NCI-H2107 treated with DMSO at 0.1 percent for 48 hours (cell line): ENCODE measurements around the gene ZDHHC18.
A peak's percentile ranks its signal among the peaks of the same experiment; 100 is the strongest.
"Not testable (repeated sequence)": the region's sequence is repeated elsewhere in the genome, so short reads cannot be mapped to it uniquely, and the experiment has no call there.

Experiments used
- DNase-seq: peaks from one replicate; lab custom pipeline; 2025; ENCODE audit not compliant: unreplicated experiment; lab: John Stamatoyannopoulos, UW

The ZDHHC18 gene

DNA sequence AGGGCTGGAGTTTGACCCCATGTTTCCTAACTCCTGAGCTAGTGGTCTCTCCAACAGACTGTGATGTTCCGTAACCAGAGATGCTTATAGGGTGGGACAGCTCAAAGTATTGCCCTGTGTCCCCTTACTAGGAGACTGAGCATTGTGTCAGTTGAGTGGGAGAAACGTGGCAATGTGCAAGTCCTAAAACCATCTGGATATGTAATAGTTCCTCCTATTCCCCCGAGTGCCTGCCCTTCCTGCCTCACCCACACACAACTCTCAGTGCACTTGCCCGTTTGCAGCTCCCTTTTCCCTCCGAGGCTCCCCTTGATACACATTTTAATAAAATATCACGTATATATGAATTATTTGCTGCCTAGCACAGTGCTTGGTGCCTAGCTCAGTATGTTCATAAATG, 35.3 kb upstream of the ZDHHC18 start:
- DNase-seq = no peak

DNA sequence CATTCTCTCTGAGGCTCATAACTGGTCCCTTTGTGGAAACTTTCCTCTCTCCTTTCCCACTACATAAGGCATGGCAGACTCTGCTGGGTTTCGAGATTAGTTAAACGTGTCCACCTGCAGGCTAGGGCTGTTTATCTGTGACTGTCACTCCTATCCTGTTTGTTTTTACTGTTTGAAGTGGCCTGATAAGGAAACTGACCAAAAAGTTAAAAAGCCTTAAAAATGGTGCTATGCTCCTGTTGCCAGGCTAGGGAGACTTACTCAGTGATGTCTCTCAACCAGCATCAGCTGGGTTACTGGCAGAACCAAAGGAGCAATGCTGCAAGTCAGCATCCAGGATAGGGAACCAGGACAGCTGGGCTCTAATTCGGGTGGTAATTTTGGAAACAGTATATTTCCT, 34.9 kb upstream of the ZDHHC18 start:
- DNase-seq = no peak

DNA sequence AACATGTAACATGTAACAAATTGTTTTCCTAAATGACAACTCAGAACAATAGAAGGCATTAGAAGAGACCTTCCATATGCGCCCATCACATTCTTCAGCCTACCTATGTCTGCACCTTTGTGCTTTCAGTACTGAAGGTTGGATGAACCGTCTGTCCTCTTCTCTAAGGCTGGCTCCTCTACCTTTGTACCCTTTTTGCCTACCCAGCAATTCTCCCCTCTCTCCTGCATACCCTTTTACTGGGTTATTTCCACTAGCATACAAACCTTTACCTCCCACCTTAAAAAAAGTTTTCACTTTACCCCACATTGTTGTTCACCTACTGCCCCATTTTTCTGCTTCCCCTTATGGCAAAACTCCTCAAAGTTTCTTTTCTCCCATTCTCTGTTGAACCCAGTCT, 33.6 kb upstream of the ZDHHC18 start:
- no peak for DNase-seq

DNA sequence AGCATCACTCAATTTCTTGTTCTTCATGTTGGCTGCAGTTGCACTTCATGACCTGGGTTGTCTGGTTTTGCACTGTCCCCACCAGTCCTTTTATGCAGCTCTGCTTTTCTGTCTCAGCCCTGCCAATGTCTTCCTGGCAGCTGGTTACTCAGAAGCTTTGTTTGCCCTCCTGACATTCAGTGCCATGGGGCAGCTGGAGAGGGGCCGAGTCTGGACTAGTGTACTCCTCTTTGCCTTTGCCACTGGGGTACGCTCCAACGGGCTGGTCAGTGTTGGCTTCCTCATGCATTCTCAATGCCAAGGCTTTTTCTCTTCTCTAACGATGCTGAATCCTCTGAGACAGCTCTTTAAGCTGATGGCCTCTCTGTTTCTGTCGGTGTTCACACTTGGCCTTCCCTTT, 32.1 kb upstream of the ZDHHC18 start:
- no peak for DNase-seq

DNA sequence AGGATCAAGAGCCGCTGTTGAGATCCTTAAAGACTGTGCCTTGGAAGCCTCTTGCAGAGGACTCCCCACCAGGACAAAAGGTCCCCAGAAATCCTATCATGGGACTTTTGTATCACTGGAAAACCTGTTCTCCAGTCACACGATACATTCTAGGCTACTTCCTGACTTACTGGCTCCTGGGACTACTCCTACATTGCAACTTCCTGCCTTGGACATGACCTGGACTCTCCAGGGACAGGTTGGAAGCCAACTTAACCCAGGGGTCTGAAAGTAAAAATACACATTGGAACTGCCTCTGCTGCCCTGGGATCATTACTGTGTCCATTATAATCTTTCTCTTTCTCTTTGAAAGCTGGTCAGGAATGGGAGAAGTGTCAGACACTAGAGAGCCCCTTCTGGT, 28.9 kb upstream of the ZDHHC18 start:
- no peak for DNase-seq

DNA sequence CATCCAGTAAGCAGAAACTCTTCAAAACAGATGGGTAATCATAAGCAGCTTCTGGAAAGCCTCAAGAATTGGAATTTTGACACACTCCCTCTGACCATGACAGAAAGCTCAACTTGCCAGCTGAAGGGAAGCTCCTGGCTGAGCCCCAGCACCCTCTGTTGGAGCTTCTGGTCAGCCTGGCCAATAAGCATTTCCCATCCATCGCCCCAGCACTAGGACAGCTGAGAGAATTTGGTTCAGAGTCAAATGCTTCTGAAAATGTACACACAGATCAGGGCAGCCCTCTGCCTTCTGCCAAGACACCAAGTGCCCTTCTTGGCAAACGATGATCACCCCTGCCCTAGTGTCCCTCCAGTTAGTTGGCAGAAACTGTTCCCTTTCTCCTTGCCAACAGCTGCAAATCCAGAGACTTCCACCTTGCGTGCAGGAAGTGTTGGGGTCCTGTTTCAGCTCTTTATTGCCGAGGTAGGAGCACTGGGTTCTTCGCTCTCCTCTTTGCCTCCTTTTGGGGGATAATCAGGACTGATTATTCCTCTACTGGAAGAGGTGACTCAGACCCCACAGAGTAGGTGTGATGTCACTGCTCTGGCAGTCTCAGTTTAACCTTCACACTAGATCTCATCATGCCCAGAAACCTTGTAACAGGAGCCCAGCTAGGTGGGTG, 26.9 kb upstream of the ZDHHC18 start:
- peak; percentile 6 for DNase-seq

DNA sequence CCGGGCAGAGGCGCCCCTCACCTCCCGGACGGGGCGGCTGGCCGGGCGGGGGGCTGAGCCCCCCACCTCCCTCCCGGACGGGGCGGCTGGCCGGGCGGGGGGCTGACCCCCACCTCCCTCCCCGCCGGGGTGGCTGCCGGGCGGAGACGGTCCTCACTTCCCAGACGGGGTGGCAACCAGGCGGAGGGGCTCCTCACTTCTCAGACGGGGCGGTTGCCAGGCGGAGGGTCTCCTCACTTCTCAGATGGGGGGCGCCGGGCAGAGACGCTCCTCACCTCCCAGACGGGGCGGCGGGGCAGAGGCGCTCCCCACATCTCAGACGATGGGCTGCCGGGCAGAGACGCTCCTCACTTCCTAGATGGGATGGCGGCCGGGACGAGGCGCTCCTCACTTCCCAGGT, 22.6 kb upstream of the ZDHHC18 start:
- DNase-seq = not testable (repeated sequence)

DNA sequence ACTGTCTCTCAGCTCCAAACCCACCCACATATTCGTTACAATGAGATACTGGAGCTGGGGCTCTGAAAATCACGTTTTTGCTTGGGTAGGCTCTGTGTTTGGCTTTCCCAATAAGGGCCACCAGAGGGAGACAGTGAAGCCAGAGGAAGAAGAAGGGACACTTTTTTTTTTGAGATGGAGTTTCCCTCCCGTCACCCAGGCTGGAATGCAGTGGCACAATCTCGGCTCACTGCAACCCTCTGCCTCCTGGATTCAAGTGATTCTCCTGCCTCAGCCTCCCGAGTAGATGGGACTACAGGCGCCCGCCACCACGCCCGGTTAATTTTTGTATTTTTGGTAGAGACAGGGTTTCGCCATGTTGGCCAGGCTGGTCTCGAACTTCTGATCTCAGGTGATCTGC, 16.4 kb upstream of the ZDHHC18 start:
- peak; percentile 36 for DNase-seq

DNA sequence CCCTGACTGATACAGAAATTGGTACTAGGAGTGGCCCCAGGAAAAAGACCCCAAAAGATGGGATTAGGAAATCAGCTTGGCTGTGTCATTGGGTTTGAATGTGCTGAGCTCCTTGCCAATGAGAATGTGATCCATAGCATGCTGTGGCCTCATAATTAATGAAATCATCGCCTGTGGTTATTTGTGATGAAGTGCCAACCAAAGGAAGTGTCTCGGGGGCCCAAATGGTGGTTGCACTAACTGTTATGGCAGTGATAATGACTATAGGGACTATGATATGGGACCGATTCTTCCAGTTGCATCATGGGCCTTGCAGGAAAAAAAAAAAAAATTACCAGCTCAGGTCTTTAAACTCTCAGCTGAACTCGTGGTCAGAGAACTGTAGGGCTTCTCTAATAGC, 15.4 kb upstream of the ZDHHC18 start:
- DNase-seq = no peak

DNA sequence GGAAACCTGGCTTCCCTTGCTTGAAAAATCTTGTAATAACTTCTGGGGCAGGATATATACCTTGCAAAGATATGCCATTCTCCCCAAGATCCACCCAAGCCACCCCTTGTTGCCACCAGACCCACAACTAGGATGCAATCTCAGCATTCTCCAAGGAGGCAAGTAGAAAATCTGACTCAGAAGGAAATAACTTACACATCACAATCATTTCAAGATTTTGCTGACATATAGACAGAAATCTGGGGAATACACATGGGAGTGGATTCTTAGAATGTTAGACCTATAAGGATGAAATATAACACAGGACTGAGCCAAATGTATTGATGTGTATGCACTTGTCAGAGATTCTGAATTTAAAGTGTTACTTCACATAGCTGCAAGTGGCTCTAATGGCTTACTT, 14.8 kb upstream of the ZDHHC18 start:
- no peak for DNase-seq

DNA sequence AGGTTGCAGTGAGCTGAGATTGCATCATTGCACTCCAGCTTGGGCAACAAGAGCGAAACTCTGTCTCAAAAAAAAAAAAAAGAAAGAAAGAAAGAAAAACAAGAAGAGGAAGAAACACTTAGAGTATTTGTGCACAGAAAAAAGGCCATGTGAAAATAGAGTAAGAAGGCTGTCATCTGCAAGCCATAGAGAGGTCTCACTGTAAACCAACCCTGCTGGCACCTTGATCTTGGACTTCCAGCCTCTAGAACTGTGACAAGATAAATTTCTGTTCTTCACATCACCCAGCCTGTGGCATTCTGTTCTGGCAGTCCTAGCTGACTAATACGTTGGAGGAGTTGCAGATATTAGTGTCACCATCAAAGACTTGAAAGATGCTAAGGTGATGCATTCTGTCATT, 12.1 kb upstream of the ZDHHC18 start:
- DNase-seq = no peak

DNA sequence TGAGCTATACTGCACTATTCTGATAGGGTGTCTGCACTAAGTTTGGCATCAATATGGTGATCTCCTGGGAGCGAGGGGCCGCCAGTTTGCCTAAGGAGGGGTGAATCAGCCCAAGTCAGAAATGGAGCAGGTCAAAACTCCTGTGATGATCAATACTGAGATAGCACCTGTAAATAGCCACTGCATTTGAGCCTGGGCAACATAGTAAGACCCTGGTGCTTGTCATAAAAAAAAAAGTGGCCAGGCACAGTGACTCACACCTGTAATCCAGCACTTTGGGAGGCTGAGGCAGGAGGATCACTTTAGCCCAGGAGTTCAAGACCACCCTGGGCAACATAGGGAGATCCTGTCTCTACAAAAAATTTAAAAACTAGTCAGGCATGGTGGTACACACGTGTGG, 11.6 kb upstream of the ZDHHC18 start:
- DNase-seq = no peak

DNA sequence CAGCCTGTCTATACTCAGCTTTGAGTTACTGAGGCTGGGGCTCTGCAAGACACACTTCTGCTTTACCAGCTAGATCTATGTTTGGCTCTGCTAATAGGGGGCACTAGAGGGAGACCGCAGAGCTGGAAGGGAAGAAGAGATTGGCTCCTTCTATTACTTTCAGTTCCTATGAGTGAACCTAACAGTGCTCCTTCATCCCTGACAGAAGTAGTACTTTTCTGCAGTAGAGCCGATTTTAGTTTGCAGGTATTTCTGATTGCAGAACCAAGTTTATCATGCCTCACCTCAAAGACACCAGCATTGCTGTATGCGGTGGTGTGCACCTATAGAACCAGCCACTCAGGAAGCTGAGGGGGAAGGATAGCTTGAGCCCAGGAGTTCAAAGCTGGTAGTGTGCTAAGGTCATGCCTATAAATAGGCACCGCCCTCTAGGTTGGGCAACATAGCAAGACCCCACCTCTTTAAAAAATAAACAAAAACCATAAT, 5.7 kb upstream of the ZDHHC18 start:
- no peak for DNase-seq

DNA sequence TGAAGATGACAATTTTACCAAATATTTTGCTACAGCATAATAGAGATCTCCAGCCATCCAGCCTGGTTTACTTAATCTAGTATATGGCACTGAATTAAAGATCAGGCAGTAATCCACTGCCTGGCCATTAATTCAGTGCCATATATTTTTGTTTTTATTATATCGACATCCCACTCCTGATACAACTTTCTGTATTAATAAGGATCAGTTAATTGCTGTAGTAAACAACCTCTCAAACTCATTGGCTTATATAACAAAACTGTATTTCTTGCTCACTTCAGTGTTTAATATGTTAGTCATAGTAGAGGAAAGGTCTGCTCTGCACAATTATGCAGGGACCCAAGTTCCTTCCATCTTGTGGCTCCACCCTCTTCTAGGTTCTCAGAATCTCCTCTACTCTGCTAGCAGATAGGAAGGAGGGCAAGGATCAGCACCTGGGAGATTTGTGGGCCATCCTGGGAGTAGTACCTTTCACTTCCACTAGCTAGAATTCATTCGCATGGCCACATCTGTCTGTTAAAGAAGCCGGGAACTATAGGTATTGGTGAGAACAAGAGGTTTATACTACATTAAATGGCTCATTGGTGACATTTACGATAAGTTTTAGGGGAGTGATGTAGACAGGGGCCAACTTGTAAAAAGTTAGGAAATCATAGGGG, 3.6 kb upstream of the ZDHHC18 start:
- no peak for DNase-seq

DNA sequence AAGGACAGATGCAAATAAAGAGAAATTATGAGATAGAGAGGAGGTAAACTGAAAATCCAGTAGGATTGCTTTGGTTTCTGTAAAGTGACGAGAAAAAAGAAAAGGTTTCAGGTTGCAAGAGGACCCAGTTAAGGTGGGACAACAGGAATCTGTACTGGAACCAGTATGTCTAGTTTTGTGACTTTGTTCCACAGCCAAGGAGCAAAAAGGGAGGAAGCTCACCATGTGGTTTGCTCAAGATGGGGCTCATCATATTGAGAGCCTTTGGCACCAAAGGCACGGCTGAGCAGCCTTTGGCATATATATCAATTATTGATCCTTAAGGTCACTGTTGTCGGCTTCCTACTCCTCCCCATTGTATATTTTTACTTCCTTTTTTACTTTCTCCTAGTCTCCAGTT, 1.8 kb upstream of the ZDHHC18 start:
- DNase-seq = no peak

DNA sequence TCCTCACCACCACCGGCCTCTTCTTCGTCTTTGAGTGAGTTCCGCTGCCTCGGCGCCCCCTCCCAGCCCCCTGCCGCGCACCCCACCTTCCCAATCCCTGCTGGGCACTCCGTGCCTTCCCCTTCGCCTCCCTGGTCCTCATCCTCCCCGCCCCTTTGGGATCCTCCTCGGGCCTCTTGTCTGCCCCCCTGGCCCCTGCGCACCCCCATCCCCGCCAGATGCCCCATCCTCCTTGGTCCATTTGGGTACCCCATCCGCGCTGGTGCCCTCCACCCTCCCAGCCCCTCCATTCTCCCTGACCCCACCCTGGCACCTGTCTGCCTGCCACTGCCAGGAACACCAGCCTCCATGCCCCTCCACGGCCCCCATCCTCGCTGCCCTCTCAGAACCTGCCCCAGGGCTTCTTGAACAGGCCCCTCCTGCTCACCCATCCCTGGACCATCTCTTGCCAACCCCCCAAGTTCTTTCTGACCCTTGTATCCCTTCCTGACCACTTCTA, 667 bp downstream of the ZDHHC18 start:
- no peak for DNase-seq

DNA sequence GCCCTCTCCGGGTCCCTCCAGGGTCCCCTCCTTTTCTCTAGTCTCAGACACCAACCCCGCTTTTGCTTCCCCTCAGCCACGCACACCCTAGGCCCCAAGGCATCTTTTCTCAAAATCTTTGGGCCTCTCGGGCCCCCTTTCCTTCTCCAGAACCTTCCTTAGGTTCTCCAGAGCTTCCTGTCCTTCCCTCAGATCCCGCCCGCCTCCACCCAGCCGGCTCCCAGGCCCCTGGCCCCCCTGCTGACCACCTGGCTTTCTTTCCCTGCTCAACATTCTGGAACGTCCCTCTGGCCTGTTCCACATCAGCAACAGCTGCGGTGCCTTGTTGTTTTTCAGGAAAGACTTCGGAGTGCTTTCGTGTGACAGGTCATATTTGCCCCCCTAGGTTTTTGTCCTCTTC, 1.2 kb downstream of the ZDHHC18 start:
- DNase-seq = no peak

DNA sequence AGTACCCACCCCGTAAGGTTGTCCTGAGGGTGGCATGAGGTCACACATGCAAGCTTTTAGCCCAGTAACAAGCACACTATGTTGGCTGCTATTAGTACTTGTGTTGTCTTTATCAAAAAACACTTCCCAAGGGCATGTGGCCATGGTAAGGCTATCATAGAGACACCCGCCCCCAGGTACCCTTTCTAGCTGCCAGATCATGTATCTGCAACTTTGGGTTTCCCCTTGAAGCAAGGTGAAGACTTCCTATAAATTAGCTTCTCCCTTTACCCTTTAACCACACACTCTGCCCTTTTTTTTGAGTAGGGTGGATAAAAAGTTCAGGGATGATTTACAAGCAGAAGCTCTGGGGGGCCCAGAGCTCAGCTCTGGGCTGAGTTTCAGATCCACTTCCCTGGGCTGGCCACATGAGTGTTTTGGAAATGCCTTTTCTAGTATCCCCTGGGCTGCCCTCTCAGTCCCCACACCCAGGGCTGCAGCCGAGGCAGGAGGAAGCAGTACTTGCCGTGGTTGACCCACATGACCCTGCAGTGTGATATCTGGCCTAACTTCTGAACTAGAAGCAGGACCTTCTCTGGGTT, 2.0 kb downstream of the ZDHHC18 start:
- DNase-seq = no peak

DNA sequence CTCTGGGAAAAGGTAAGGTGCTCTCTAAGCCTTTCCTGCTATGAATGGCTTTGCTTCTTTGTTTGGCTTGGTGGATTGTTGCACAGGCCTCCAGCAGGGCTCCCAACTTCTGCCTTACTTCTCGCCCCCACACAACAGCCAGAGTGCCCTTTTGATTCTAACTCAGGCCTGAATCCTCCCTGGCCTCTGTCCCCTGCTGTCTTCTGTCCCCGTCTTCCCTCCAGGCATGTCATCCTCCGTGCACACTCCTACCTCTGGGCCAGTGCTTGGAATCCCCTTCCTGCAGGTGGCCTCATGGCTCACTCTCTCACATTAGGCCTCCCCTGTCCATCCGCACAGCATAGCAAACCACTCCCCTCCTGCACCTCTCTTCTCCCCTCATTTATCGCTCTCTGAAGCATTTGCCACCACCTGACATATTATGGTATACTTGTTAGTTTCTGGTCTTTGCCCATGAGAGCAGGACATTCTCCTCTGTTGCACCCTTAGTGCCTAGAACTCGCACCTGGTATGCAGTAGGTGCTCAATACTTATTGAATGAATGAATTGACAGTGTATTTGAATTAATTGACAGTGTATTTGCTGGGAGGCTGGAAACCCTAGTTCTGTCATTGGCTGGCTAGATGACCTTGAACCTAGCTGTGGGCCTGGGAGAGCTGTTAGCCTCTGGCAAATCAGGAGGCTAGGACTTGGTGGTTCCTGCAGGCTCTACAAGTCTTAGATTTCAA, 2.9 kb downstream of the ZDHHC18 start:
- no peak for DNase-seq

DNA sequence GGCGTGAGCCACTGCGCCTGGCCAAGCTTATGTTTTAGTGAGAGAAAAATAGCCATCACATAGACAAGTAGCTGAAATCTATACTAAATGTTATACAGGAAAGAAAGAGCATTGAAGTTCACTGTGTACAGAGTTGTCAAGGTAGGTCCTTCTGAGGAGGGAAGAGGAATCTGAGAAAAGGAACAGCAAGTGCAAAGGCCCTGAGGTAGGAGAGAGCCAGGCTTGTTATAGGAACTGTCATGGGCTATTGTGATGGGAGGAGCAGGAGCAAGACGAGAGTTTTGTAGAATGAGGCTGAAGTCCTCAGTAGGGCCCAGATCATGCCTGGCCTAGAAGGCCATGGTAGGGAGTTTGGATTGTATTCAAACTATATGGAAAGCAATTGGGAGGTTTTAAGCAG, 4.6 kb downstream of the ZDHHC18 start:
- no peak for DNase-seq

DNA sequence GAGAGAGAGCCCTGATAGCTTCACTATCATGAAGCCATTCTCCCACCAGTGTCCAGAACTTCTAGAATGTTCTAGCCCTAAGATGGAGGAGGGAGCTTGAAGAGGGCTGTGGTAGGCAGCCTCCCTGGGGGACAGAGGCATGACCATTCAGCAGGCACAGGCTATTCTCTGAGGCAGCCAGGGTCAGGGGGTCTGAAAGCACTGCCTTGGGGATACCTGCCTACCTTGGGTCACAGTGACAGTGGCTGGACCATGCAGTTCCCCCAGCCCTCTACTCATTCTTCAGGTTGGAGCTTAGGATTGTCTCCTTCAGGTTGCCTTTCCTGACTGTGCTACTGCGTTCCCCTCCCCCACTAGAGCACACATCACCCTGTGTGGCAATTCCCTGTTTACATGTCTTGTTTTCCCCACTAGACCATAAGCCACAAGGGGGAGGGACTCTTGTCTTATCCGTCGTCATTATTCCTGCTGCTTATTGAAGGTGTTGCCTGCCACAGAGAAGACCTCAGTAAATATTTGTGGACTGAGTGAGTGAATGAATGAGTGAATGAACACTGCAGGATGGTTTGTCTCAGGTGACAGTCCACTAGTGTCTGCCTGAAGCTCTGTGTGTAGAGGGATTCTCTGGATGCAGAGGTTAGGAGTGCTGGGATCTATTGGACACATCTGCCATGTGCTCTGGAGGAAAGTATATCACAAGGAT, 5.2 kb downstream of the ZDHHC18 start:
- DNase-seq = peak; percentile 9
